HG03354 (cell line): Measurements from ENCODE around the gene SEMA3E.

Source experiments
- ATAC-seq: cut with Tn5 transposase; IDR thresholded peaks from one replicate; pipeline ENCODE4 v1.9.1; 2021; ENCODE audit warnings: mild to moderate bottlenecking; ENCODE audit not compliant: unreplicated experiment, poor library complexity, severe bottlenecking

SEMA3E gene

DNA sequence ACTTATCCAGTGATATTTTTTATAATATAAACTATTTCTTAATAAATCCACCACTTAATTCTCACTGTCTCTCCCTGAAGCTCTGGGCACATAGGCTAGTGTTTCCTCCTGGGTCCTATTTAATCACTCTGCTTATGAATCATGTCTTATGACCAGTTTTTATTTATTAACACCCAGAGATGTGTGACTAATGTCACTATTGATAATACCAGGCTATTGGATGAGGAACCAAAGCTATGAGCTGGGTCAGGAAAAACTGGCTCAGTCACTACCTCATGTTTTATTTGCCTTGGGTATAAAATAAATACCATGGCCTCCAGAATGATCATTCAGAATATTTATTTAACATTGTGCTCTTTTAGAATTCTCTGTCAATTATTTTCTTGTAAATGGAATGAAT, 5.2 kb downstream of the SEMA3E start:
- ATAC-seq, result no peak

DNA sequence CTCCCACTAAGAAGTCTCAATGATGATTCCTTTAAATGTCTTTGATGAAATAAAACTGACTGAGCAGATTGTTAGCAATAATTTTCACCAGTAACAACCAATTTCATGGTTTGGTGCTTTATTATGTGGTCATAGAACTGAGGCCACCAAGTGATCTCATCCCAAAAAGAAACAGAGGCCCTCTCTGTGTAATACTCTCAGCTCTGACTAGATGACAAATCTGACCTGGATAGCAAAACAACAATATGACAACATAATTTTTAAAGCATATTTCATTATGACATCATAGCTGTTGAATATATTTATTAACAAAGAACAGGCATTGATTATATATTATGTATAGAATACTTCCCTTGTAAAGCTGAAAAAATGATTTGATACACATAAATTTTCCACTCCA, 5.9 kb downstream of the SEMA3E start:
- no peak for ATAC-seq

DNA sequence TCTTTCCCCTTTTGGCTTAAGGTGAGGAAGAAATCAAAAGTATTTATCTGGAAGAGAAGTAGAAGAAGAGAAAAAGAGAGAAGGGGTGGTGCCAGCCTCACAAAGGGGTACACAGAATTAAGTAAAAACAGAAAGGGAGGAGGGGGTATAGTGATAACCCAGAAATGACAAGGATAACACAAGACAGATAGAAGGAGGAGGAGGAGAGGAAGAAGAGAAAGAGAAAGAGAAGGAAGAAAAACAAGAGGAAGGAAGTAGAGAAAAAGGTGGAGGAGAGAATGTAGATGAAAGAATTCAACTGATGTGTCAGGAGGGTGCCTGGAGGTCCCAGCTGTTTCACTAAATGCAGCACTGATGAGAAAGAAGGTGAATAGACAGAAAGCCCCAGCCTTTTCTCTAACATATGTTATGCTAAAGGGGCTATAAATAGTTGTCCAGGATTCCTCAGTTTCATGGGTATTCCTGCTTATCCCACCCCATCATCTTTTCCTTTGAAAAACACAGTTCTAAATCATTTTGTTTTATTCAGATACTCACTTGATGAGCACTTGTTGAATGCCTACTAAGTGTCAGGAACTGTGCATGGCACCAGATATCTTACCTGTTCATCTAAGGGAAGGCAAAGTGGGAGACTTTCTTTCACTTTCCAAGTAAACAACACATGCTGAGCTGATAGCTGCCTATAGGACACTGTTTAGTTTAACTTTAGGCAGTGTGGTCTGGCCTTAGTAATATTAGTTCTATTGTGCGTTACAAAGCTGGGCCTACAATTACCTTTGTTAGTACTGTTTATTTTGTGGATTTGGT, 8.0 kb downstream of the SEMA3E start:
- no peak for ATAC-seq

DNA sequence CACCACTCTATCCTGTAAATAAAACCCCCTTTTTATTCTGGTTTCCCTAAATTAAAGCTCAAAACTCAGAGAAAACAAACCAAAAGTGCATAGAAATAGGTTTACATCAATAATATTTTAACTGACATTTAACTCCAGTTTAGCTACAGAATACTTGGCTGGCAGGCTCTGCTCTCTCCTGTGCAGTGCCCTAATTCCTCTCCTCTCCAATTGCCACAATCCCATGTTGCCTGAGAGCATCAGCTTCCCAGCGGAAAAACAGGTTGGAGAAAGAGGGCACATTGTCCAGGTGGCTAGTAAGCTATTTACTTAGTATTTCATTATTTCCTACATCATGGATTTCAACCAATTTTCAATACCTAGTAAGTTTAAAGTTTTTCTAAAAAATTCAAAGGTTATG, 8.7 kb downstream of the SEMA3E start:
- no peak for ATAC-seq

DNA sequence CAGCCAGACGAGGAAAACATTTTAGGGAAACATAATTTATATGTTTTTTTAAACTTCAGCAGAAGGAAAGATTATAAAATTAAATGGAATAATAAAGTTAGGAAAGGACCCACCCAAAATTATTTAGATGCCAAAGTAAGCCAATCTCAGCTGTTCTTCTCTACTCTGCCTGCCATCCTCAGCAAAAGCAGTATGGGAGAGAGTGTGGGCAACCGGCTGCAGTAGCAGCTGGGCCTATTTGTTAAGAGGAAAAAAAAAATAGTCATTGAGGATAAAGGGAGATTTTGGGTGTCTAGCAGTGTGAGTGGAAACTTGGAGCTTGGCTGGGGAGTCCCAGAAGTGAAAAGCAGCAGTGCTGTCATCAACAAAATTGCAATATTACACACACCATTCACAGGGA, 15.4 kb downstream of the SEMA3E start:
- ATAC-seq, result no peak

DNA sequence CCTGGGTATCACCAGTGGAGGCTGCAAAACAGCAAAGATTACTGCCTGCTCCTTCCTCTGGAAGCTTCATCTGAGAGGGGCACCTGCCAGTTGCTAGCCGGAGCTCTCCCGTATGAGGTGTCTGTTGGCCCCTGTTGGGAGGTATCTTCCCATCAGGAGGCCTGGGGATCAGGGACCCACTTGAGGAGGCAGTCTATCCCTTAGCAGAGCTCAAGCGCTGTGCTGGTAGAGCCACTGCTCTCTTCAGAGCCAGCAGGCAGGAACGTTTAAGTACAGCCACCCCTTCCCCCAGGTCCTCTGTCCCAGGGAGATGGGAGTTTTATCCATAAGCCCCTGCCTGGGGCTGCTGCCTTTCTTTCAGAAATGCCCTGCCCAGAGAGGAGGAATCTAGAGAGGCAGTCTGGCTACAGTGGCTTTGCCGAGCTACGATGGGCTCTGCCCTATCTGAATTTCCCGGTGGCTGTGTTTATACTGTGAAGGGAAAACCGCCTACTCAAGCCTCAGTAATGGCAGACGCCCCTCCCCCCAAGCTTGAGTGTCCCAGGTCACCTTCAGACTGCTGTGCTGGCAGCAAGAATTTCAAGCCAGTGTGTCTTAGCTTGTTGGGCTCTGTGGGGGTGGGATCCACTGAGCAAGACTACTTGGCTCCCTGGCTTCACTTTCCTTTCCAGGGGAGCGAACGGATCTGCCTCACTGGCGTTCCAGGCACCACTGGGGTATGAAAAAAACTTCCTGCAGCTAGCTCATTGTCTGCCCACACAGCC, 19.6 kb downstream of the SEMA3E start:
- no peak for ATAC-seq

DNA sequence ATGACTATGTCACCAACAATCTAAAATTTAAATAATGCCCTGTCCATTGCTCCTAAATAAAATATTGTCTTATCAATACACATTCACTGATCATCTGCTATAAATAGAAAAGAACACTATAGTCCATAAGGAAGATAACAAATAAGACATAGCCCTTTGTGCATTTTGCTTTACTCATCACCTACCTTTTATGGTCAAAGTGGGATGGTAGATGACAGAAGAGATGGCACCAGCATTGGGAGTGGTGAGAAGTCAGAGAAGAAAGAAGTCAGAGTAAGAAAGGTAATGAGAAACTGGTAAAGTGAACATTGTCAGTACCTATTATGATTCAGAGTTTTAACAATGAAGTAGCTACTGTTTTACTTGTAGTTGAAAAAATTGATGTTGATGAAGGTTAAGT, 31.1 kb downstream of the SEMA3E start:
- no peak for ATAC-seq

DNA sequence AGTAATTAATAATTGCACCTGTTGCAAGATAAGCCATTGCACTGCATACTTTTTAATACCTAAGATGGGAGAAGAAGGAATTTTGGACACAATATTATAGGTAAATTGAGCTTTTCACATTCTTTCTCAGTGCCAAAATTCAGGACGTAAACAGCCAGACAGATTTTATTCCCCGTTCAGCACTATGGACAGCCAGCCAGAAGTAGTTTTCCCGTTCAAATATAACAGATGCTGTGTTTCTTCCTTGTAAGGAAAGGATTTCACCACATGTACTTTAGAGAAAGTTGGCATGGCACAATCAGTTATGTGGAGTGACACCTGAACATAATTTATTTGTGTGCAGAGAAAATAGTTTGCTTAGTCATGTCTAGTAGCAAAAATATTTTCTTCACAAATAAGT, 34.8 kb downstream of the SEMA3E start:
- ATAC-seq, result no peak

DNA sequence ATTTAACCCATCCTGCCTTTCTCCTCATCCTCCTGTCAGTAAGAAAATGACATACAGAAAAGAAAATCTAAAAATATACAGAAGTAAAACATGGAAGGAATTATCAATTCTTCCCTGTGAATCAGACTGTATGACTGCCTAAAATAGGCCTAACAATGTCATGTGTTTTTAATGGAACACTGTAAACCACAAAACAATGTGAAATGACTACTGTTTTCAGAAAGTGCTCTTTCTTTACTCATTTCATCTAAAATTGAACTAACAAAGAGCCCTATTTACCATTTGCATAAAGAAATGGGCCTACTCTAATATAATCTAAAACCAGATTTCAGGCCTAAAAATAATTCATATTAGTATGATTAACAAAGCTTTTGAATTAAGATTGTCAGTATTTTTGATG, 35.7 kb downstream of the SEMA3E start:
- ATAC-seq, result no peak

DNA sequence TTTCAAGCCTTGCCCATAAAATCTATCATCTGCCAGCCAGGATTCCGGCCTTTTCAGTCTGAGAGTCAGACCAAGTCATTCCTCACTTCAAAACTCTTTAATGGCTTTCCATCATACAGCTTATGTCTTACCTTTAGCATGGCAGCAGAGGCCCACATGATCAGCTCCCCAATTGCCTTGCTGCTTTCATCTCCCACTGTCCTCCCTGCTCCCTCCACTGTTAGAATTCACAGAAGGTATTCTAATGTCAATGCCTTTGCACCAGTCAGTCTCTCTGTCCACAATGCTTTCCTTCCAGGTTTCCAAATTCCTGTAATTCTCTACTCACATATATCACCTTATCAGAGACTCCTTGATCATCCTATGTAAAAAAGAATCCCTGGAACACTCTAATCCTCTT, 37.2 kb downstream of the SEMA3E start:
- ATAC-seq, result no peak

DNA sequence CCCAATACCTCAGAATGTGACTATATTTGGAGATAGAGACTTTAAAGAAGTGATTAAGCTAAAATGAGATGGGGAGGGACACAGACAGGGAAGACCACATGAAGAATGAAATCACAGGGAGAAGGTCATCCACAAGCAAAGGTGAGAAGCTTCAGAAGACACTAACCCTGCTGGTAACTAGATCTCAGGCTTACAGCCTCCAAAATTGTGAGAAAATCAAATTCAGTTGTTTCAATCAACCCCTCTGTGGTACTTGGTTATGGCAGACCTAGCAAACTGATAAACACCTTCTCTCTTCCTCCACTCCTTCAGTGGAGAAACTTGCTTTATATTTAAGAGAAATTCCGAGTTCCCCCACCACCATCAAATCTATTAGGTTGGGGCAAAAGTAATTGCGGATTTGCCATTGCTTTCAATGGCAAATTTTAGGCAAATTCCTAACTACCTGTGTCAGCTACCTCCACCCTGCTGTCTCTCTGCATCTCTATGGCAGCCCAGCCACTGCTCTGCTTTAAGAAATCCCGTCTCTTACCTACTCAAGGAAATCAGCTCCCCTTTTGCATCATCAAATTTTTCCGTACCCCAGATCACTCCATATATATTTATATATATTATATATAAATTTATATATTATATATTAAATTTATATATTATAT, 38.2 kb downstream of the SEMA3E start:
- ATAC-seq, result no peak

DNA sequence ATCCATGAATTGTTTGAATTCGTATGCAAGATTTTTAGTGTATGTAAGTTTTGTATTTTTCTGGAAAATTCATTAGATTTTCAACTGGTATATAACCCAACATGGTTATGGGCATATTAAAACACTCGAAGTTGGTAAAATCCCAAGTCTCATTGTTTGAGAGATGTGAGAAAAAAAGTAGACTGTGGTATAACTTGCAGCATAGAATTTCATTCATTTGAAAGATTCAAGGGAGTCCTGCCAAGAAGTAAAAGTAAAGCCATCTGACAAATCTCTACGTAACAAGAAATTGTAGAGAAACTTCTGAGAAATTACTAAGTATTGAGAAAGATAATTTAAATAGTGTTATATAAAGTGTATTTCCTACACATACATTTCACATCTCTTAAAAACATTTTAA, 40.2 kb downstream of the SEMA3E start:
- no peak for ATAC-seq

DNA sequence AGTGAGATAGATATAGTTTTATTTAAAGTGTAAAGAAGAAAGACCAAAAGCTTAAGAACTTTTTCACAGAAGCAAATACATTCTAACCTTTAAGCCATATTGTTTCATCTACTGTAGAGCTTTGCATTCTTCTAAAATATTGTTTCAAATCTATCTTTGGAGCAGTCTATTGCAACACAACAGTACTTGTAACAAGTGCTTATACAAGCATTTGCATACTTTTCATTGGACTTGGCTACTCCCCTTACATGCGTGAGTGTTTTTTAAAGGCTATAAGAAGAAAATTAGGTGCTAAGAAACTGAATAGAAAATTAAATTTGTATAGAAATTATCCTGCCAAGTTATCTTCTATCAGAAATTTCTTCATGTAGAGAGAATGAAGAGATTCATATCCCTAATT, 45.3 kb downstream of the SEMA3E start:
- no peak for ATAC-seq

DNA sequence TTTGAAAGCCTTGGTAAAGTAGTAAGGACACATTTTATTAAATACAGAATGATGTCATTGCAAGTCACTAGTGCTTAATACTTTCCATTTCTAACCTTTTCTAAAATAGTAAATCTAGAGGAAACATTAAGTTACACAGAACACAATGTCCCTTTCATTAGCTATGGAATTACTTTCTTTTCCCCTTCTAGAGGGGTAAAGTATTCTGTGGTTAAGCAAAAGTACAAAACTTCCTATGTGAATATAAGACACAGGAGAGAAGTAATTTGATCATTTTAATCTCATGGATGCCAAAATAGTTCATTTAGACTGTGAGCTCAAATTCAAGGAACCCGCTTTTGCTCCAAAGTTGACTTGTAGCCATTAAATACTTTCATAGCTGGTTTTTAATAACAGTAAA, 49.8 kb downstream of the SEMA3E start:
- no peak for ATAC-seq

DNA sequence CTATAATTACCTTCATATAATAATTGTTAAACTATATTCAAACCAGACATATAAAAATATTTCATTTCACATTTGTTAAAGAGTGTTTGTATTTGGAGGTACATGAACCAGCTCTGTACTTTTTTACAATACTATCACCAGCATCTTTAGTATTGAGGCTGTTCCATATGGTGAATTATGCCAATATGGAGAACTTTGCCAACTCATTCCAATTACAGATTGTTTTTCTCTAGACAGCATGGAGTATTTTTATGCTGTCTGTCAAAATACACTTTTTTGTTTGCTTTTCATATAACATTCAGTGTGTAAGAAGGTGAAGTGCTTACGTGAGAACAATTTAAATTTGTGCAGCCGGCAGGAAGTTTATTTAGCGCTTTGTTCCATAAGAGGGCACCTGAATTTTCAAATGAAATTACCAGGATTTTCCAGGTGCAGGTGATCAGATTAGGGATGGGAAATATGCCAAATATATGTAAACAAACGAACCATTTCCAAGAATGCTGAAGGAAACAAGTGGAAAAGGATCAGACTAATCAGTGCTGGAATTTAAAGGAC, 54.9 kb downstream of the SEMA3E start:
- no peak for ATAC-seq

DNA sequence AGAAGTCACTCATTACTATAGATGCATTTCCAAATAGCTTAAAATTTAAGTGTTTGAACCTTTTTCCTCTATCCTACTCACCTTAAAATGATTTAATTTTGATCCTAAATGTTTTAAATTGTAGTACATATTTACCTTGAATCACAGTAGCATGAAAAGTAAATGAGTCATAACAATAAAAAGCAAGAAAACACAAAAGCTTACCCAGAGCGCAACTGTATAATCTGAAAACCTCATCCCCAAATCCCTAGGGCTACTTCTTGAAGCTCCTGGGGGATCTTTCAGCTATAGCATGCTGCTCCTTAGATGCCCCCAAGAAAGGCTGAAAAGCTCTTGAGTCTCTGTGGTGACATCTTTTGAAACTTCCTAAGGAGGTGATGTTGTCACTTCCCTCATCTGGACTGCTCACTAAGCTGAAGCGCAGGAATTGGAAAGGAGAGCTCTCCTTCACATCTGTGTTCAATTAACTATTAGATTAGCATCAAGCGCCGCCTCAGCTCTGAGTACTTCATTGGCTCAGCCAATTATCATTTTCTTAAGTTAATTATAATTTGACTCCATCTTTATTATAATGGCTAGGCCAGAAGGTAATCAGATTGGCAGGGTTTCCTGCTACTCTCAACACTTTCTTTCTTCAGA, 60.2 kb downstream of the SEMA3E start:
- no peak for ATAC-seq

DNA sequence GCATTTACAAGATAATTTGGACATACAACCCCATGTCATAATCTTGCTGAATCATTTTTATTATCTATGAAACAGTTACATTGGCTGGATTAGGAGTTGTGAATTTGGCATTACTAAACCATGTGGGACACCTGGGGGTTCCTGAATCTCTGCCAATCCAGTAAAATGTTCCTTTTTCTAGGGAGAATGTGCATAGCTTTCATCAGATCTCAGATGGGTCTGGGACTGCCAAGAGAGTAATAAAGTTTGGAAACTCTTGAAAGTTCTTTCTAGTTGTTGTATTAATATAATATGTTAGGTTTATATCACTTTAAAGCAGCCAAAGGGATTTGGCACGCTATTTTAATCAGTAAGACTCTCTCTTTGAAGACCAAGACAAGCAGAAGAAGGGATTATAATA, 62.7 kb downstream of the SEMA3E start:
- ATAC-seq, result no peak

DNA sequence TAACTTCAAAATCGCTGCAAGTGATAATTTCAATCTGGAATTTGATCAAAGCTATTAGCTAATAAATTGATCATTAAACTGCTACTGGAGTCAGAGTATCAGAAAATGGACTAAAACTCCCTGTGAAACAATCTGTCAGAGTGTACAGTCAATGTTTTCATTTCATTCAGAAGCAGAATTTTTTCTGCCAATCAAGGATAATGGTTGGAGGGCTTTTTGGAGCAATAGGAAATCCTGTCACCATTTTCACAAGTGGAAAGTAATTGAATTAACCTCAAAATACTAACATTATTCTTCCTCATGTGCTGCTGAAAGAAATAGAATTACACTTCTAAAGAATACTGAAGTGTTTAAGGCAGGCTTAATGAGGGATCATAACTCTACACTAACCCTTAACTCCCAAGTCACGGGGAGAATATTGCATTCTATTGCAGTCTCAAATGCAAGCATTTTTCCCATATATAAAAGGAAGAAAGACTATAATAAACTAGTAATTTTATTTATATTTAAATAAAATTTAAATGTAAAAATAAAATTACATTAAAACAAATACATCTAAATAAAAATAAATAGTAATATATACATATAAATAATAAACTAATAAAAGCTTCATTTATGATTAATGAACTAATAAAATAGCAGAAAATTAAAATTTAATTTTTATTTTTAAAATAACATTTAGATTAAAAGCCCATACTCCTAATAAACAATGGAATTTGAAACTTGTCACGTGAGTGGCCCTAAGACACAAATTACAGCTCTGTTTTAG, 67.1 kb downstream of the SEMA3E start:
- ATAC-seq, result no peak

DNA sequence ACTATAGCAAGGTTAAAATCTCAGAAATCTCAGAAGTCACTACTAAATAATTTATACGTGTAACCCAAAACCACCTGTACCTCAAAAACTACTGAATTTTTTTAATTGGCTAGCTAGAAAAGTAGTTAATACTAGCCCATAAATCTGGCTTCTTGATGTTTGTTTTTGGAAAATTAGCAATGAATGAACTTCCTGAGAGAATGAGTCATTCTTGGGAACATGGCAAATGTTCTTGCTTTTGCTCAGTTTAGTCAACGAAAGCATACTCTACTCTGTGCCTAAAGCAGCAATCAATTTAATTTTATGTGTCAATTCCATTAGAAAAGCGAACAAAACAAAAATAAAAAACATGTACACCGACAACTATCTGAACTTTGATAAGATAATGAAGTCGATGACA, 69.2 kb downstream of the SEMA3E start:
- no peak for ATAC-seq
